GM21367 (cell line): Measurements from ENCODE around the gene FBXO47.
"Not testable (repeated sequence)": the region's sequence is repeated elsewhere in the genome, so short reads cannot be mapped to it uniquely, and the experiment has no call there.

Source experiments
- ATAC-seq: cut with Tn5 transposase; IDR thresholded peaks from one replicate; pipeline ENCODE4 v1.9.1; 2021; ENCODE audit not compliant: unreplicated experiment

The FBXO47 gene

DNA sequence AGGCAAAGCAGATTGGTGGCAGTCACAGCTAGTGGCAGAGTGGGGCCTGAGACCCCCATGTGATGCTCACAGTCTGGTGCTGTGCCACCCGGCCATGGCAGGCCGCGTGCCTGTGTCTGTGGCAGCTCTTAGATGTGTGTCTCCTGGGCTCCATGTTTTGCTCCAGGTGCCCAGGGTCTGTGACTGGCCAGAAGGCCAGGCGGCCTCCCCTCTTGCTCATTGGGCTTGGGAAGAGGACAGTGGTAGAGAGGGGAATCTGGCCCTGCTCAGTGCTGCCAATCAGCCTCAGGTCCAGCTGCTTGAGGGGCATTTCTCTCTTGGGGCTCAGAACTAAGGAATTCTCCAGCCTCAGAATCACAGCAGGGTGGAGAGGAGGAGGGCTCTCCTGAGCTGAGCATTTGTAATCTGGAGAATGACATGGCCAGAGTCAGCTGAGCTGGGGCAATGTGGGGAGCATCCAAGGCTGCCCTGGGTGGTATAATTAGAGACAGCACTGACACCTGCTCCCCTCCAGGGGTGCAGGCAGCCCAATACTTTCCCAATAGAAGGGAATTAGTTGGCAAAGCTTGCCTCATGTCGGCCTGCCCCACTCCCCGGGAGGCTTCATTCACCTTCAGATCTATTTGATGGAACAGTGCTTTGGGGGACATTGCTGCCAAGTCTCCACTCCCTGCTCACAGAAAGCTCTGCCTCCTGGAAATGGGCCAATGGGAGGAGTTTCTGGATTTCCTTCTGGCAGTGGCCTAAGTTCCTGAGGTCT is 44.5 kb downstream of the FBXO47 start:
- ATAC-seq, result no peak

DNA sequence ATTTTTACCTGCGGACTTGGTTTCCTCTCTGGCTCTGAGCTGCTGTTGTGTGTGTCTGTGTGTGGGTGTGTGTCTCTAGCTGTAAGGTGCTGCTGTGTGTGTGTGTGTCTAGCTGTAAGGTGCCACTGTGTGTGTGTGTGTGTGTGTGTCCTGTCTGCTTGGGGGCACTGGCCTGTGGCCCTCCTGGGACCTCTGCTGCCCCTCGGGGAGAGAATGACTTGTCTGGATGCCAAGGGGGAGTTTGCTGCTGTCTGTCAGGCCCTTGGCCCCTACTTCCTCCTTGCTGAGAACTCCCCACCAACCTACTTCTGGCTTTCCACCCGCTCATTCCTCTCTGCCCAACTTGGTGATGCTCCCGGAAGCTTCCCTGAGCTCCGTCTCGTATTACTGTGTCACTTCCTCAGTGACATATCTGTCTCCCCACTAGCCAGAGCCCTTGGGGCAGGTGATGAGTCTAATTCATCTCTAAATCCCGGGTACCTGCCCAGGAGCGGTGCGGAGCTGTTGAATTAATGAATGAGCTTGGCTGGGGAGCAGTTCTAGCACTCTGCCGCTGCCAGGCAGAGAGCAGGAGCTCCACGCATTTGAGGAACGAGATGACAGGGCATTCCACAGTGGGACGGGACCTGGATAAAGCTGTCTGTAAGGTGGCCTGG is 45.3 kb downstream of the FBXO47 start:
- ATAC-seq, result no peak

DNA sequence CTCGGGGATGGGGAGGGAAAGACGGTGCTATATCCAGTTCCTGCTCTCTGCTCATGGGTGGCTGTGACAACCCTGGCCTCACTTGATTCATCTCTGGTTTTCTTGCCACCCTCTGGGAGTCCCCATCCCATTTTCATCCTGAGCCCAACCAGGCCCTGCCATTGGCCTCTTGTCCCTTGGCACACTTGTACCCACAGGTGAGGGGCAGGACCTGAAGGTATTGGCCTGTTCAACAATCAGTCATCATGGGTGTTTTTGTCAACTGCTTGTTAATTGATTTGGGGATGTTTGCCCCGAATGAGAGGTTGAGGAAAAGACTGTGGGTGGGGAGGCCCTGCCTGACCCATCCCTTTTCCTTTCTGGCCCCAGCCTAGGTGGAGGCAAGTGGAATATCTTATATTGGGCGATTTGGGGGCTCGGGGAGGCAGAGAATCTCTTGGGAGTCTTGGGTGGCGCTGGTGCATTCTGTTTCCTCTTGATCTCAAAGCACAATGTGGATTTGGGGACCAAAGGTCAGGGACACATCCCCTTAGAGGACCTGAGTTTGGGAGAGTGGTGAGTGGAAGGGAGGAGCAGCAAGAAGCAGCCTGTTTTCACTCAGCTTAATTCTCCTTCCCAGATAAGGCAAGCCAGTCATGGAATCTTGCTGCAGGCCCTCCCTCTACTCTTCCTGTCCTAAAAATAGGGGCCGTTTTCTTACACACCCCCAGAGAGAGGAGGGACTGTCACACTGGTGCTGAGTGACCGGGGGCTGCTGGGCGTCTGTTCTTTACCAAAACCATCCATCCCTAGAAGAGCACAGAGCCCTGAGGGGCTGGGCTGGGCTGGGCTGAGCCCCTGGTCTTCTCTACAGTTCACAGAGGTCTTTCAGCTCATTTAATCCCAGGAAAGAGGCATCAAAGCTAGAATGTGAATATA is 46.6 kb downstream of the FBXO47 start:
- ATAC-seq, result no peak

DNA sequence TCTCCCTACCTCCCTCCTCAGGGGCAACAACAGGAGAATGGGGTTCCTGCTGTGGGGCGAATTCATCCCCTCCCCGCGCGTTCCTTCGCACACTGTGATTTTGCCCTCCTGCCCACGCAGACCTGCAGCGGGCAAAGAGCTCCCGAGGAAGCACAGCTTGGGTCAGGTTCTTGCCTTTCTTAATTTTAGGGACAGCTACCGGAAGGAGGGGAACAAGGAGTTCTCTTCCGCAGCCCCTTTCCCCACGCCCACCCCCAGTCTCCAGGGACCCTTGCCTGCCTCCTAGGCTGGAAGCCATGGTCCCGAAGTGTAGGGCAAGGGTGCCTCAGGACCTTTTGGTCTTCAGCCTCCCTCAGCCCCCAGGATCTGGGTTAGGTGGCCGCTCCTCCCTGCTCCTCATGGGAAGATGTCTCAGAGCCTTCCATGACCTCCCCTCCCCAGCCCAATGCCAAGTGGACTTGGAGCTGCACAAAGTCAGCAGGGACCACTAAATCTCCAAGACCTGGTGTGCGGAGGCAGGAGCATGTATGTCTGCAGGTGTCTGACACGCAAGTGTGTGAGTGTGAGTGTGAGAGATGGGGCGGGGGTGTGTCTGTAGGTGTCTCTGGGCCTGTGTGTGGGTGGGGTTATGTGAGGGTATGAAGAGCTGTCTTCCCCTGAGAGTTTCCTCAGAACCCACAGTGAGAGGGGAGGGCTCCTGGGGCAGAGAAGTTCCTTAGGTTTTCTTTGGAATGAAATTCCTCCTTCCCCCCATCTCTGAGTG is 47.7 kb downstream of the FBXO47 start:
- ATAC-seq, result no peak

DNA sequence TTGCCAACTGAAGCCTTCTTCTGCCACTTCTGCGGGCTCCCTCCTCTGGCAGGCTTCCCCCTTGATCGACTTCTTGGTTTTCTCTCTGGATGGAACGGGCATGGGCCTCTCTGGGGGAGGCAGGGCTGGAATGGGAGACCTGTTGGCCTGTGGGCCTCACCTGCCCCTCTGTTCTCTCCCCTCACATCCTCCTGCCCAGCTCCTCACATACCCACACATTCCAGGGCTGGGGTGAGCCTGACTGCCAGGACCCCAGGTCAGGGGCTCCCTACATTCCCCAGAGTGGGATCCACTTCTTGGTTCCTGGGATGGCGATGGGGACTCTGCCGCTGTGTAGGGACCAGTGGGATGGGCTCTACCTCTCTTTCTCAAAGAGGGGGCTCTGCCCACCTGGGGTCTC is 48.3 kb downstream of the FBXO47 start:
- no peak for ATAC-seq

DNA sequence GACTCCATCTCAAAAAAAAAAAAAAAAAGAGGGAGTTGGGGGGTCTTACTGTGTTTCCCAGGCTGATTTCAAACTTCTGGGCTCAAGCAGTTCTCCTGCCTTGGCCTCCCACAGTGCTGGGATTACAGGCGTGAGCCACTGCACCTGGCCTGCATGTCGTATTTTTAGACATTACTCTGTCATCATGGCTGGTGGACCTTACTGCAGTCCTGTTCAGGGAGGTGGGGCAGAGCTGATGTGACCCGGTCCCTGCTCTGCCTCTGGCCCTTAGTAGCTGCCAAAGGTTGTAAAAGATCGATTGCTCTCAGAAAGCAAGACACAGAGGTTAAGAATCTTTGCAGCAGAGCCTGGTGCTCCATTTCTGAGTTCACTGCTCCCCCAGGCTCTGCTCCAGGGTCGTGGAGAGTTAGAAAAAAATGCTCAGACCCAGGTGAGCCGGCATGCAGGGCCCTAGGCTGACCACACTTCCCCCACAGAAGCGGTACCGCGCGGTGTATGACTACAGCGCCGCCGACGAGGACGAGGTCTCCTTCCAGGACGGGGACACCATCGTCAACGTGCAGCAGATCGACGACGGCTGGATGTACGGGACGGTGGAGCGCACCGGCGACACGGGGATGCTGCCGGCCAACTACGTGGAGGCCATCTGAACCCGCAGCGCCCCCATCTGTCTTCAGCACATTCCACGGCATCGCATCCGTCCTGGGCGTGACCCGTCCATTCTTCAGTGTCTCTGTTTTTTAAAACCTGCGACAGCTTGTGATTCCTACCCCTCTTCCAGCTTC is 48.9 kb downstream of the FBXO47 start:
- ATAC-seq, result no peak

DNA sequence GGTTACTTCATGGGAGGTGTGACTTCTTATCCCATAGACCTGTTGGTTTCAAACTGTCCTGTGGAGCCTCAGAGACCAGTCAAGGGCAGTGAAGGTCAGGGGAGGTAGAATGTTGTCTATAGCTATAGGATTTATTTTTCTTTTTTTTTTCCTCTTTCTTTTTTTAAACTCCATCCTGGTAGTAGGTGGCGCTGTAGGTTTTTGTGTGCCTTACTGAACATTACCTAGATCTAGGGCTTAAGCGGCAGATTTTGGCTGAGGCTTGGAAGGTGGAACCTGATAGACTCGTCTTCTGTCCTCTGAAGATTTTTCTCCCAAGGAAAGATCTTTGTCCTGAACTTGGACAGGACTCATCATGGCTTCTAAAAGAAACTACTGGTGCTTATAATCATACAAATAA is 49.9 kb downstream of the FBXO47 start:
- ATAC-seq, result no peak

DNA sequence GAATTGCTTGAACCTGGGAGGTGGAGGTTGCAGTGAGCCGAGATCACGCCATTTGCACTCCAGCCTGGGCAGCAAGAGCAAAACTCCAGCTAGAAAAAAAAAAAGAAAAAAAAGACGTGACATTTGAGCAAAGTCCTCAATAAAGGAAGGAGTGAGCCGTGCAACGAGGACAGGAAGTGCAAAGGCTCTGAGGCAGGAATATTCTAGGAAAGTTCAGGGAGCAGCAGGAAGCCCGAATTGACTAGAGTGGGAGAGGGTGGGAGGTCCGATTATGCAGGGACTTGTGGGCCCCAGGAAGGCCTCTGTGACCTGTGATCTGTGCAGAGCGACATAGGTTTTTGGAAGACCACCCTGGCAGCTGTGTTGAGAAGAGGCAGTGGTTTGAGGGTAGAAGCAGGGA is 50.4 kb downstream of the FBXO47 start:
- no peak for ATAC-seq

DNA sequence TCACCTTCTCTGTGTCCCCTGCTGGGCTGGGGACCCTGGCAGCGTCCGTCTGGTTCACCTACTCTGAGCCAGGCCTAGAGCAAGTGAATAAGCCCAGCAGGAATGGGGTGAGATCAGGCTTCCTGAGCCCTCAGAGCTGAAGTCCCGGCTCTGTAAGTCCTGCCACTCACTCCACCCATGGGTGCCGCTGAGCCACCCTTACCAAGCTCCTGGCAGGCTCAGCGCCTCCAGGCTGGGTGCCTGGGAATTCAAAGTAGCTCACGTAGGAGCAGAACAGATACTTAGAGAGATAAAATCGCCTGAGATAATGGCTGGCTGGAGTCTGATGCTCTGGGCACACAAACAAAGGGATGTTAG is 51.6 kb downstream of the FBXO47 start:
- ATAC-seq, result no peak

DNA sequence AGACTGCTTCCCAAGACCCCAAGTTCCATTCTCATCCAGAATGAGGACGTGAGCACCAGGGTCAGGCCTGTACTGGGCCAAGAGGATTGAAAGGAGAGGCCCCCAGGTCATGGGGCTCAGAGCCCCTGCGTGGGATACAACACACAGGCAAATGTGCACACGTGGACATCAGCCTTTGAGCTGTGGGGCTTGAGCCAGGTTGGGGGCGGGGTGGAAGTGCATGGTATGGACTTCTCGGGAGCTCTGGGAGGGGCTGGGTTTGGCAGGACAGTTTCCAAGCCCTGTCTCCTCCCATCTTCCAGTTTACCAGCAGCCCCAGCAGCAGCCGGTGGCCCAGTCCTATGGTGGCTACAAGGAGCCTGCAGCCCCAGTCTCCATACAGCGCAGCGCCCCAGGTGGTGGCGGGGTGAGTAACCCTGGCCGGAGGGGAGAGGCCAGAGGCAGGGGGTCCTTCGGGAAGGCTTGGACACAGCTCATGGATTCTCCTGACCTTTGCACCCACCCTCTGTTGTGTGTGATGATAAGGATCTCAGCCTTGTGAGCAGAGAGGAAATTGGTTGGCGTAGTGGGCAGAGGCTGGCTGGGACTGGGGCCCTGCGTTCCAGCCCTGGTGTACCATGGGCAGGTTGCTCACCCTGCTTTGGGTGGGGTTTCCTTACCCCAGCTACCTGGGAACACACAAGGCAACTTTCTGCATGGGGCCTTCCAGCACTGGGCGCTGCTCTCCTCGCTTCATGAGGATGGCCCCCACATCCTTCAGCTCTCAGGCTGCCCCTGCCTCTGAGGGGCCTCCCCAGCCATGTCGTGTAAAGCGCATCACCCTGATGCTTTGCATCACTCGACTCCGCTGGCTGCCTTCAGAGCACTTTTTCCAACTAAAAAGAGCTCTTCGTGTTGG is 52.2 kb downstream of the FBXO47 start:
- ATAC-seq, result no peak

DNA sequence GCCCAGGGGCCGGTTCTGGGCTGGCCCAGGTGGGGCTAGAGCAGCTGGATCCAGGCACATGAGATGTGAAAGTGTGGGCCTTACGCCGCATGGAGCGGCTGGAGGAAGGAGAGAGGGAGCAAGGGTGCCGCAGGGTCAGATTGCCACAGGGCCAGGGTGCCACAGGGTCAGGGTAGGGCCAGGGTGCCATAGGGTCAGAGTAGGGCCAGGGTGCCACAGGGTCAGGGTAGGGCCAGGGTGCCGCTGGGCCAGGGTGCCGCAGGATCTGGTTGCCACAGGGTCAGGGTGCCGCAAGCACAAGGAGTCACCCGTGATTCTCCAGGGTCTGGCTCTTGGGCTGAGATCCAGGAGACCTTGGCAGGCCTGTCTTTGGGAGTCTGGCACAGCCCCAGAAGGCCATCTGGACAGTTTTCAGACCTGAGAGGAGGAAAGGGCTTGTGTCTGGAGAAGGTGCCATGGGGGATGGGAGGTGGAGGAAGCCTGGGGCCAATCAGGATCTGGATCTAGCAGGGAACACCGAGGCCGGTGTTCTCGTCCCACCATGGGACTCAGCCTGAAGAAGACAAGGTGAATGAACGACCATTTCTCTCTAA is 54.9 kb downstream of the FBXO47 start:
- no peak for ATAC-seq

DNA sequence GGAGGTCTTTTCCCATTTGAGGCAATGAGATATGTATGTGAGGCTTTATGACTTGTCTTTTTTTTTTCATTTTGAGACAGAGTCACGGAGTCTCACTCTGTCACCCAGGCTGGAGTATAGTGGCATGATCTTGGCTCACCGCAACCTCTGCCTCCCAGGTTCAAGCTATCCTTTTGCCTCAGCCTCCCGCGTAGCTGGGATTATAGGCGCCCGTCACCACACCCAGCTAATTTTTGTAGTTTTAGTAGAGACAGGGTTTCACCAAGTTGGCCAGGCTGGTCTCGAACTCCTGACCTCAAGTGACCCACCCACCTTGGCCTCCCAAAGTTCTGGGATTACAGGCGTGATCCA is 55.5 kb downstream of the FBXO47 start:
- ATAC-seq, result not testable (repeated sequence)

DNA sequence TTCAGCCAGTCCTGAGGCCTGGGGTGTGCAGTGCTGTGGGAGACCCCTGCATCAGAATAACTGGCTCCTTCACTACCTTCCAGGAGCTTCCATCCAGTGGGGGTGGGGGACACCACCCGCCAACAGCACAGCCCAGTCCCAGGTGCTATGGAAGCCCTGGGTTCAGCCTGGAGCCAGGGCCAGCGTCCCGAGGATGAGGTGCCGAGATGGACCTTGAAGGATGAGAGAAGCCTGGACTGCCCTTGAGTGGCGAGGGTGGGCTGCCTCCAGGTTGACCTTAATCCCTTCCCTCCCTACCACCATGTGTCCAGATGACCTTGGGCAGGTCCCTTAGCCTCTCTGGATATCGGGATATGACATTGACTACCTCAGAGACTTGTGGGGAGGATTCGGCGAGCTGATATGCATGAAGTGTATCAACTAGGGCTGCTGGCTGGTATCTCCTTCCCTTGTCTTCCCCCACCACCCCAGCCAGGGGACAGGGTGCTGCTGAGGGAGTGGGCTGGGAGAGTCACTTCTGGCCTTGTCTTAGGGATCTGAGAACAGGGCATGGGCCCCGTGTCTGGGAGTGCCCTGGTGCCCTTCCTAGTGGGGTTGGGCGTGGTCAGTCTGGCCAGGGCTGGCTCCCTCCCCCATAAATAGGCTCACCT is 56.0 kb downstream of the FBXO47 start:
- no peak for ATAC-seq

DNA sequence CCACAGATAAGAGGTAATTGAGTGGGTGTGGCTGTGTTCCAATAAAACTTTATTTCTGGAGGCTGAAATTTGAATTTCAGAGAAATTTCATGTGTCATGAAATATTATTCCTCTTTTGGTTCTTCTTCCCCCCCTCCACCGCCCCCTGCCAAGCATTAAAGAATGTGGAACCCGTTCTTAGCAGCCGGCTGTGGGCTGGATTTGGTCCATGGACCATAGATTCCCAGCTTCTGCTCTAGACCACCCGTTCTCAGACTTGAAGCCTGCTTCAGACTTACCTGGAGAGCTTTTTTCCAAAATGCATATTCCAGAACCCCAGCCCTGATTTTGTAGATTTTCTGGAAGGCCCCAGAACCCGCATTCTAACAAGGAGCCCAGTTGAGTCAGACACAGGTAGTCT is 56.9 kb downstream of the FBXO47 start:
- no peak for ATAC-seq

DNA sequence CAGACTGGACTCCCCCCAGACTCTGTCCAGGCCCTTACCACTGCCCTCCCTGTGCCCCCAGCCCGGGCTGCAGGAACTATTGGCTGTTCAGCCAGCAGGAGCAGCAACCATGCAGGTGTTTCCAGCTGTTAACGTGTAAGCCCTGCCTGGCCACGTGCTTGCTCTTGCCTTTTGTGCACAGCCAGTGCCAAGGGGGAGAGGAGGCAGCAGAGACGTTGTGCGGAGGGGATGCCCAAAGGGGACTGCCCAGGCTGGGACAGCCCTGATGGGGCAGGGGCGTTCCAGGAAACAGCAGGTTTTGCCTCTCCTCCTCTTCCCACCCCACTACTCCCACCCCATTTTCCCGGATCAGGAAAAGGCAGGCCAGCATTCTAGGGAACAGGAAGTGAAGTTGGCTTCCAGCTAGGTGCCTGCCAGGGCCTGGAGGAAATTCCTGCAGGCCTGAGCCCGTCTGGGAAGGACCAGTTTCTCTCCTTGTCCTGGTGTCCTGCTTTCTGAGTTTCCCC is 58.5 kb downstream of the FBXO47 start:
- ATAC-seq, result no peak

DNA sequence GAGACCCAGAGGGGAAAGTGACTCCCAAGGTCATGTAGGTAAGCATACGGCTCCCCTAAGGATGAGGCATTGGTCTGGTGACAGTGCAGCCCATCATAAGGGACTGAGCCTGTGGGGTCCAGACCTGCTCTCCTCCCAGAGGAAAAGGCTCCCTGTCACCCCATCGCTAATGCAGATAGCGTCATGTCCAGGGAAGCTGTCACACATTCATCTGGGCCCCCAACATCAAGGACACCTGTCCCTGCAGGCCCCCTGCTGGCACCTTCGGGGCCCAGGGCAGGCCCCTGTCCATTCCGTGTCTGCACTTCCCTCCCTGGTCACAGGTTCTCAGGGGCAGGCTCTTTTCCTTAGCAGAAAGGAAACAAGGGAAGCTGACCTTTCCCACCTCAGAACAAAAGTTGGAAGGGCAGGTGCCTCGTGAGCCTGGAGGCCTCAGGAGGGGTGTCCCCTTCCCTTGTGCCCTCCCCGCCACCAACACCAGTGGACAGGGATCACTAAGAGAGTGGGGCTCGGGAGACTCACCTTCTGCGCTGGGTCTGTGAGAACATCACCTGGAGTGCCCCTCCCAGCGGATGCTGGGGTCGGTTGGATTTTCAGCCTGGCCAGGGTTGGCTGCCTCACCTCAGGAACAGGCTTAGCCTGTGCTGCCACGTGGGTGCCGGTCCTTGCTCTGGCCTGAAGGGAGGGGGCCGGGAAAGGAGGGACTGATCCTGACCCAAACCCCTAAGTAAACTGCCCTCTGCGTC is 59.1 kb downstream of the FBXO47 start:
- no peak for ATAC-seq

DNA sequence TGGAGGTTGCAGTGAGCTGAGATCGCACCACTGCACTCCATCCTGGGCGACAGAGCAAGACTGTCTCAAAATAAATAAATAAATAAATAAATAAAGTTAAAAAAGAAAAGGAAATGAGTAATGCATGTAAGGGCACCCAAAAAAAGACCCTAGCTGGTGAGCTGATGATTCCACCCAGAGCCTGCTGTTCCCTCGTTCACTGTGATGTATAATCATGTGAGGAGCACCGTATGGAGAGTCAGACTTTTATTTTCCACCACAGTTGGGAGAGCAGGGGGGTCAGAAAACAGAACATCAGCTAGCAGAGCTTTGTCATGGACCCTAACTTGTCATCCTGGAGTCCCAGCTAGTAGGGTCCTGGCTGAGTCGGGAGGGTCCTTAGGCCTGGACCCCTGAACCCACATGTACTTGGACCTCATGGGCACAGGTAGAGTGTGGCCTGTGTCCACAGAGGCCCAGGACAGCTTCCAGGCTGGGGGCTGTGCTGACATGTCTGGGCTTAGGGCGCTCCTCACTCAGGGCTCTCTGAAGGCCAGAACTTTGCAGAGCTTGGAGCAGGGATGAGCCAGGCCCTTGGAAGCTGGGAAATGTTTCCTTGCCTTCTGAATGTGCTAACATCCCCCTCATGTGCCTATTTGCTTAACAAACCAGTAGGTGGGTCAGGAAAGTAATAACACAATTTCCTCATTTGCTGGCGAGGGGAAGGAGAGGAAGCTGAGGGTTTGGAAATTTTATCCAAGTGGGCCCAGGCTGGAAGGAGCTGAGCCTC is 60.6 kb downstream of the FBXO47 start:
- no peak for ATAC-seq
